IPS-NIHi7 (cell line): Measurements from ENCODE around the gene GPBP1L1.
"Not testable (repeated sequence)": the region's sequence is repeated elsewhere in the genome, so short reads cannot be mapped to it uniquely, and the experiment has no call there.

Experiments used
- DNase-seq: peaks from one replicate; pipeline ENCODE4 v3.0.0; 2012; ENCODE audit warnings: mixed read lengths; ENCODE audit errors: extremely low spot score

GPBP1L1 gene, protein sequence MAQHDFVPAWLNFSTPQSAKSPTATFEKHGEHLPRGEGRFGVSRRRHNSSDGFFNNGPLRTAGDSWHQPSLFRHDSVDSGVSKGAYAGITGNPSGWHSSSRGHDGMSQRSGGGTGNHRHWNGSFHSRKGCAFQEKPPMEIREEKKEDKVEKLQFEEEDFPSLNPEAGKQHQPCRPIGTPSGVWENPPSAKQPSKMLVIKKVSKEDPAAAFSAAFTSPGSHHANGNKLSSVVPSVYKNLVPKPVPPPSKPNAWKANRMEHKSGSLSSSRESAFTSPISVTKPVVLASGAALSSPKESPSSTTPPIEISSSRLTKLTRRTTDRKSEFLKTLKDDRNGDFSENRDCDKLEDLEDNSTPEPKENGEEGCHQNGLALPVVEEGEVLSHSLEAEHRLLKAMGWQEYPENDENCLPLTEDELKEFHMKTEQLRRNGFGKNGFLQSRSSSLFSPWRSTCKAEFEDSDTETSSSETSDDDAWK

DNA sequence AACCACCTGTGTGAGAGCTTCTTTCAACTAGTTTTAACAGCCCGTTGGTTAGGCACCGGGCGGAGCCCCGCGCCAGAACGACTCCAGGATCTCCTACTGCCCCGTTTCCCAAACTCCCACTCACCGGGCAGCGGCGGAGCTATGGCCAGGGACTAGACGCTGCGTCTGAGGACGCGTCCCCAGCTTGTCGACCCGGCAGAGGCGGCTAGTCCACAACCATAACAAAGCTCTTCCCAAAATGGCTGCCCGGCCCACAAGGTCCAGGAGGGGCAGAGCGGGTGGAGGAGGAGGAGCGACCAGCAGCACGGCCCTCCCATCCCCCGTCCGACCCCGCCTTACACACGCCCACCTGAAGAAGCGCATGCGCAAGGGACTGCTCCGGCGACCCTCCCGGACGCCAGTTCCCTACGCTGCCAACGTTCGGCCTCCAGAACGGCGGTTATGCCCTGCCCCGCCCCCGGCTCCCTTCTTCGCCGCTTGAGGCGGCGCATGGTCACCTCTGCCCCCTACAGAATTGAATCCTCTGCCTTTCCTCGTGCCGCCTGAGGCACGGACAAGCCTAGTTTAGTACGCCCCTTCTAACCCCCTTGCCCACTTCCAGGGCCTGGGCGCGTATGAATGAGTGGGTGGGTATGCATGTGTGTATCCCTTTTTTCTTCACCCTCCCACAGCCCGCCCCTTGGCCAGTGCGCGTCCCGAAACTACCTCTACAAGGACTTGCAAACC, at the start of gene GPBP1L1:
TSS of gene GPBP1L1 (minus strand) at position 246 of the 726 bp plus-strand sequence. CDS start 27,446 bp downstream, outside the sequence.
- peak; percentile 99 for DNase-seq

DNA sequence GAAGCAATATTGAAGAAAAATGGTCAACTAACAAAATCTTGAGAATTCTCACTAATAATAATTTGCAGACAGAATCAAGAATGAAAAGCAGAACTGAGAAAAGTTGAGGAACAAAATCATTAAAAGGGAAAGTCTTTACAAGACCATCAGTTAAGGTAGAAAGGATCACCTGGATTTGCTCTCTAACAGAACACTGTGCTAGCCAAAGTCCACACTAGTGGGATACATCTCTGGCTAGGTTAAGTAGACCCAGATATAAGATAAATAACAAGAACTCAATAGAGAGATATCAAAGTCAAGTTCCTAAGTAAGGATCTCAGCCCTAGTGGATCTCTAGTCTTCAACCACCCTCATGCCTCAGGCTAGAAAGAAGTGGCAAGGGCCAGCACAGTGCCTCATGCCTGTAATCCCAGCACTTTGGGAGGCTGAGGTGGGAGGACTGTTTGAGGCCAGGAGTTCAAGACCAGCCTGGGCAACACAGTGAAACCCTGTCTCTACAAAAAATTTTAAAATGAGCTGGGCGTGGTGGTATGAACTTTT, 44.5 kb upstream of the GPBP1L1 start:
- DNase-seq = no peak

GRCh38 chr1:45730075-45730779, 43.9 kb upstream of the GPBP1L1 start:
- DNase-seq = no peak

DNA sequence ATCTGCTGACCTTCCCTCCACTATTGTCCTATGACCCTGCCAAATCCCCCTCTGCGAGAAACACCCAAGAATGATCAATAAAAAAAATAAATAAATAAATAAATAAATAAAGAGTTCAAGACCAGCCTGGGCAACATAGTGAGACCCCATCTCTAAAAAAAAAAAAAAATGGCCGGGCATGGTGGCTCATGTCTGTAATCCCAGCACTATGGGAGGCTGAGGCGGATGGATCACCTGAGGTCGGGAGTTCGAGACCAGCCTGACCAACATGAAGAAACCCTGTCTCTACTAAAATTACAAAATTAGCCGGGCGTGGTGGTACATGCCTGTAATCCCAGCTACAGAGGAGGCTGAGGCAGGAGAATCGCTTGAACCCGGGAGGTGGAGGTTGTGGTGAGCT, 39.7 kb upstream of the GPBP1L1 start:
- not testable (repeated sequence) for DNase-seq

- no peak for DNase-seq
These were observed 37.1 kb upstream of the GPBP1L1 start for GRCh38 chr1:45723248-45723930.

GRCh38 chr1:45722809-45723208, 36.5 kb upstream of the GPBP1L1 start:
- no peak for DNase-seq

GRCh38 chr1:45721207-45721606, 34.9 kb upstream of the GPBP1L1 start:
- DNase-seq = no peak

- no peak for DNase-seq
These were observed 32.0 kb upstream of the GPBP1L1 start for GRCh38 chr1:45718289-45718688.

- not testable (repeated sequence) for DNase-seq
These were observed 31.1 kb upstream of the GPBP1L1 start for GRCh38 chr1:45717386-45717785.

- no peak for DNase-seq
These were observed 30.4 kb upstream of the GPBP1L1 start for GRCh38 chr1:45716700-45717099.

GRCh38 chr1:45713711-45714110, 27.4 kb upstream of the GPBP1L1 start:
- DNase-seq = no peak

DNA sequence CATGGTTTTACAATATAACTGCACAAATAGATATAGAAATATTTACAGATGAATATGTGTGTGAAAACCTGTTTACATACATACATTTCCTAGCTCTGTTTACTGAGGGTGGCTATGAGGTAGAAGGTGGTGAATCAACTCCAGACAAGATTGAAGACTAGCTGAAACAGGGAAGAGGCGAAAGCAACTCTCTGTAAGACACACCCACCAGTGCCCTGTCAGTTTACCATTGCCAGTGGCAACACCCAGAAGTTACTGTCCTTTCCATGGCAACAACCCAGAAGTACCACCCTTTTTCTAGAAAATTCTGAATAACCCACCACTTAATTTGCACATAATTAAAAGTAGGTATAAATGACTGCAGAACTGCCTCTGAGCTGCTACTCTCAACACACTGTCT, 18.3 kb upstream of the GPBP1L1 start:
- no peak for DNase-seq

DNA sequence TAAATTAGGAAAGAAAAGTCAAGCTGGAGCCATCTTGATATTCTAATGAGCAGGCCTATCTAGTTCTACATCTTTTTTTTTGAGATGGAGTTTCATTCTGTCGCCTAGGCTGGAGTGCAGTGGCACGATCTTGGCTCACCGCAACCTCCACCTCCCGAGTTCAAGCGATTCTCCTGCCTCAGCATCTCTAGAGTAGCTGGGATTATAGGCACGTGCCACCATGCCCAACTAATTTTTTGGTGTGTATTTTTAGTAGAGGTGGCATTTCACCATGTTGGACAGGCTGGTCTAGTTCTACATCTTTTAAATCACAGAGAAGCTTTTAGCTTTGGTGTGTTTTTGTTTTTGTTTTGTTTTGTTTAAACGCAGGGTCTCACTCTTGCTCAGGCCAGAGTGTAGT, 8.5 kb upstream of the GPBP1L1 start:
- no peak for DNase-seq

DNA sequence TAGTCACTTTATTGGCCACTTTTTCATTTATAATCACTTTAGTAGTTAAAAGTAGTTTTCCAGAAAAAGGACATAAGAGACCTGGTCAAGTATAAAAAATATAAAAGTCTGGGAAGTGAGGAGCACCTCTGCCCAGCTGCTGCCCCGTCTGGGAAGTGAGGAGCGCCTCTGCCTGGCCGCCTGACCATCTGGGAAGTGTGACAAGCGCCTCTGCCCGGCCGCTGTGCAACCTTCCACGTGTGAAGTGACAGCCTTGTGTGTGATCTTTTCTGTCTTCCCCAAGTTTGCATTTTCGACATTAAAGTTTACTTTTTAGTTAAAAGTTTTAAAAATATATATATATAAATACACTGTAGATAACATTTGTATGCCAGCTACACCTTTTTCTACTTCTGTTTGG, 7.5 kb upstream of the GPBP1L1 start:
- not testable (repeated sequence) for DNase-seq

GRCh38 chr1:45687754-45688740, 1.7 kb upstream of the GPBP1L1 start, which contains the start of gene TMEM69:
Gene TMEM69 (plus strand): TSS chr1:45688181. CDS start chr1:45691069, 2,888 bp downstream.
- DNase-seq = peak; percentile 87

DNA sequence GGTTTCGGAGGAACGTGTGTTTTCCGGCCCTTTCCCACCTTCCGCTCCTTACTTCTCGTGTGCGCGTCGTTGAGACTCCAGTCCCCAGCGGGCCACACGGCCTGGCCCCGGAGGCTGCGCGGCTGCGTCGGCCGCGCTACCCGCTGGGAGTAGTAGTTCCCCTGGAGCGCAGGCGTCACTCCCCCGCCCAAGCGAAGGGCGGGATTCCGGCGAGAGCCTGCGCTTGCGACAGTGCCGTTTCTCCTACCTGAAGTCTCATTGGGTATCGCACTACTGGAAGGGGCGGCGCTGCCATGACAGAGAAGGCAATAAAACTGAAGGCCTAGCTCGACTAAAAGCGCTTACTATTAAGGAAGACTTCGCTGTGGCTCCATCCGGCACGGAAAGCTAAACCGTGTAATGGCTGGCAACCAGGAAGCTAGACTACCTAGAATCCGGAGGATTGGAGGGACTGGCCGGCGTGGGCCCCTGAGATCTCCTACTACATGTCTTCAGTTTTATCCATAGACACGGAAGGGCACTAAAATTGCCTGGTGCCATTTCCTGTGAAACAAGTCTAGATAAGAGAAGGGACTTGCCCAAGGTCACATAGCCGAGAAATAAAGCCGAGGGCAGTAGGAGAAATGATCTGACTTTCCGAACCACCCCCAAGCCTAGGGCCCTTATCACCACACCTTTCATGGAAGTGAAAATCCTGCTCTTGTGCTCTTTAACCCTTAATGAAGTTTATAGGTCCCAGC, 851 bp upstream of the GPBP1L1 start:
- DNase-seq = peak; percentile 94

DNA sequence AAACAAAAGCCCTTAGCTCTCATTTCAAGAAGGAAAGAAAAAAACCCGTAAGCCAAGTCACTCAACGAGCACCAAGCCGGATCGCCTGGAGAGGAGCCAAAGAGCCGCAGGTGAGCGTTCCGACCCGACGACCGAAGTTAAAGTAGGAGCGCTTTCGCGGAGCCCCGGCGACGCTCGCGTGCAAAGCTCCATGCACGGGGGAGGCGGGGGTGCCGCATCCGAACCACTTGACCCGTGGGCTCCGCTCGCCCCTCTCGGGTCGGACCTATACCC, 382 bp downstream of the GPBP1L1 start:
- peak; percentile 19 for DNase-seq

GRCh38 chr1:45685308-45686014, 872 bp downstream of the GPBP1L1 start:
- no peak for DNase-seq

DNA sequence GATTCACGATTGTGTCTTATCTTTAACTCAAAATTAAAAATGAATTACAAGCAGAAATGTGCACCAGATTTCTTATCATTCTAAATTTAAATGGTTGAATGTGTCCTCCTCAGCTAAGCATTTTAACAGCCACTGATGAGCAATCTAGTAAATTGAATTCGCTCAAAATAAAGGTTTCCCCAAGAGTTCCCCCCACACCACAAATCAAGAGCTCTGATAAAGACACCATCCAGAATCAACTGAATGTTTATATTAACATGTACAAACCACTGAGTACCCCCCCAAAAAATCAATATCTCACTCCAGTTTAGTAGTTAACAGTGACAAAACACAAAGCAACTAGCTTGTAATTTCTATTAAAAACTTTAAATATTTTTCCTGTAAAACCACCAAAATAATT, 1.9 kb downstream of the GPBP1L1 start:
- no peak for DNase-seq
